ENCODE results near the gene C22orf39.

The C22orf39 gene

GRCh38 chr22:19398652-19399051 lies 48.9 kb downstream of the C22orf39 start:
- no peak for DNase-seq (ENCODE audit: low spot score)

- DNase-seq (ENCODE audit: low spot score) = no peak
These were observed 49.3 kb downstream of the C22orf39 start for GRCh38 chr22:19398206-19398605.

DNA sequence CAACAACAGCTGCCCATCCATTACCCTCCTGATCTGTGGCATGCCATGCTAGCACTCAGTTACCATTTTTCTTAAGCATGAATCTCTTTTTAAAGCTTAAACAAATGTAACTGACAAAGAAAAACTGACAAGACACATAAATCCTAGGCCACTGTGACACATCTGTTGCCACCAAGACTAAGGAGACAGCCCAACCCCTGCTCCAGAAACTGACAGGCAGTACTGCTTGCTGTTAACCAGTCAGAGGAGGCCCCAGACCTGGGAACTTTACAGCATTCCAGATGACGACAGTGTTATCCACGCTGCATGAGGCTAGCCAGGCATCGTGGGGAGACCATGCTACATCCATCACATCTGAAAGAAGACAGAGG lies 49.8 kb downstream of the C22orf39 start:
- no peak for DNase-seq (ENCODE audit: low spot score)

- no peak for DNase-seq (ENCODE audit: low spot score)
These were observed 50.4 kb downstream of the C22orf39 start for GRCh38 chr22:19396934-19397733.

DNA sequence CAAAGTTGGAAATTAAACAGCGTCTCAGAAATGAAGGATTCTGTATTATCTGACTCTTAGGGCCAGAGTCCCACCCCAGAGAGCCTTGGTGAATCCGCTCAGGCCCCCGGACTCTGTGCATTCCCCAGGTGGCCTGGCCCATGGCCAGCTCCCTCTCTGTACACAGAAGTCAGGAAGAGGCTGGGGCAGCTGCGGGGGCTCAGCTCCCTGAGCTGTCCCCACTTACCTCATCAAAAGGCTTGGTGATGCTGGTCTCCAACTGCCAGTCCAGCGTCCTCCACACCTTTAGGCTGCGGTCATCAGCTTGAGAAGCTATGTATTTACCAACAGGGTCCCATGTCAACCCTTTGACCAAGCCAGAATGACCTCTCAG lies 51.0 kb downstream of the C22orf39 start:
- DNase-seq (ENCODE audit: low spot score) = no peak

DNA sequence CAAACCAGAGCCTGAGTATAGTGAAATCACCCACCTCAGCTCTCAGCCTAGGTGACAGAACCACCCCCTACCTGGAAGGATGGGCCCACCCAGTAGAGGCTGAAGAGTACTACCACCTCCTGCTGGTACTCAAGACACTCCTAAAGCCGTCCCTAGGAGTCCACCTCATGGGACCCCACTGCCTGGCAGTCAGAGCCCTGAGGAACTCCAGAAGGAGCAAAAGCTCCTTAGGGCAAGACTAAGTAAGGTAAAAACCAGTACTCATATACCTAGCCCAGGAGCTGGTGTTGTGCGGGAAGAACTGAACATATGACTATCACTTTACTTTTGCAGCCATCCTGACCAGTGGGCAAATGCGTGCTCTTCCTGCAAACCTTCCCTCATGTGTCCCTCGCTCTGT lies 52.2 kb downstream of the C22orf39 start:
- no peak for DNase-seq (ENCODE audit: low spot score)

DNA sequence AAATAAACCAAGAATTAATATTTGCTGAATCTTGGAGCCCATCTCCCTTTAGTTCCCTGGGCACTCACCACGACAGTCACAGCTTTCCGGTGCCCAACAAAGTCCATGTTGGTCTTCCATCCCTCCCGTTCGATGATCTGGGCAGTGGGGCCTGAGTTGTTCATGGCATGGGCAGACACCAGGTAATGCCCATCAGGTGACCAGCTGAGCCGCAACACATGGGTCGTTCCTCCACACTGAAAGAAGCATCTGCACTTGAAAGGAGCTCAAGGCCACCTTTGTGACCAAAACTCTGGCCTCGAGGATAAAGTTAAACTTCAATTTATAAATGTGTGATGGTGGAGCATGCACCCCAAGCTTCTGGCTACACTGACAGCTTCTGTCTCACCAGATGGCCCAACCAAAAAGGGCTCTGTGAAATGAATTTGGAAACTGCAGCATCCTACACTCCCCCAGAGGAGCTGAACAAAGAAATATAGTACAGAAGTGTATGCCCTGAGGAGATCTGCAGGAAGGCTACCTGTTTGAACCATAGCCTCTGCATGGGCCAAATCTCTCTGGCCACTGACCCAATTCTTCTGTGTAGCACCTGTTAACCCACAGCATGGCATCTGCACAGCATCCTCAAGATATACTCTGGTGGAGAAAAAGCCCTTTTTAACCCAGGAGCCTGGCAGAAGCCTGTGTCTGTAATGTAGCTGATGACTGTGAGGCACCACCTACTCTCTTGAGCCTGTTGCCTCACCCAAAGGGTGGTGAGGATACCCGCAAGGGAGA lies 53.0 kb downstream of the C22orf39 start:
- DNase-seq (ENCODE audit: low spot score) = no peak

GRCh38 chr22:19393704-19394103 lies 53.8 kb downstream of the C22orf39 start:
- DNase-seq (ENCODE audit: low spot score) = no peak
